H1 (cell line): Measurements from ENCODE around the gene MLYCD. TPM values are rescaled to one million over a fixed set of nuclear protein-coding genes. Genes with fewer than 3 reads are reported as not detected.
A peak's percentile ranks its signal among the peaks of the same experiment; 100 is the strongest.

Experiments used
- CTCF ChIA-PET: fragments of 300-600 bp; sonication (Branson Sonifier 250); formaldehyde crosslinking; loops from one replicate; lab custom pipeline; 2021; ENCODE audit not compliant: partially characterized antibody; lab: Charles Lee
- POLR2A ChIA-PET: fragments of 300-600 bp; sonication (Branson Sonifier 250); formaldehyde crosslinking; loops from one replicate; lab custom pipeline; 2021; ENCODE audit warnings: inconsistent platforms; ENCODE audit not compliant: partially characterized antibody; lab: Charles Lee
- DNase-seq, 2 experiments: peaks; one replicate each; pipeline versions ENCODE4 v3.0.0 to v3.0.0-alpha.2; 2010 to 2022; ENCODE audit warnings: low spot score in 2 of 2, low read depth in 1 of 2, mixed read lengths in 1 of 2
- FAIRE-seq: peaks from 2 replicates; lab custom pipeline; 2011; peaks lifted over from hg19 to GRCh38; lab: Jason Lieb, UNC
- H2AFZ ChIP-seq: 2 replicates; pipeline ENCODE4 v1.8.1; 2012; ENCODE audit warnings: low read length, inconsistent platforms
- H2AK5ac ChIP-seq: 2 replicates; pipeline ENCODE4 v1.6.1; 2013; ENCODE audit warnings: low read depth, low read length
- H2BK120ac ChIP-seq: replicated peaks from 2 replicates; pipeline ENCODE3; 2013; ENCODE audit warnings: low read depth, low read length, inconsistent platforms
- H2BK12ac ChIP-seq: 2 replicates; pipeline ENCODE4 v1.6.1; 2013; ENCODE audit warnings: low read depth, low read length
- H2BK15ac ChIP-seq: 2 replicates; pipeline ENCODE4 v1.6.1; 2013; ENCODE audit warnings: low read length
- H2BK20ac ChIP-seq: 2 replicates; pipeline ENCODE4 v1.6.1; 2013; ENCODE audit warnings: low read length
- H2BK5ac ChIP-seq: 2 replicates; pipeline ENCODE4 v1.6.1; 2013; ENCODE audit warnings: low read depth, low read length
- H3K14ac ChIP-seq: 2 replicates; pipeline ENCODE4 v1.6.1; 2013; ENCODE audit warnings: inconsistent platforms; ENCODE audit not compliant: insufficient read length
- H3K18ac ChIP-seq: 2 replicates; pipeline ENCODE4 v1.6.1; 2013; ENCODE audit warnings: low read length; ENCODE audit errors: extremely low read depth
- H3K23ac ChIP-seq: 2 replicates; pipeline ENCODE4 v1.6.1; 2013; ENCODE audit warnings: inconsistent platforms; ENCODE audit not compliant: insufficient read length
- H3K23me2 ChIP-seq: 2 replicates; pipeline ENCODE4 v1.6.1; 2013; ENCODE audit warnings: low read depth, low read length
- H3K27ac ChIP-seq: 2 replicates; pipeline ENCODE4 v1.6.1; 2011; ENCODE audit warnings: low read depth, low read length, inconsistent platforms
- H3K27me3 ChIP-seq, 4 experiments: replicated peaks in 1 of 4; 1 replicate in 1 of 4; 2 replicates in 3 of 4; pipeline versions ENCODE4 v1.6.1 to v1.8.1; 2011 to 2013; ENCODE audit warnings: low read length in 3 of 4, mild to moderate bottlenecking in 3 of 4, inconsistent platforms in 2 of 4, mixed read lengths in 2 of 4, moderate library complexity in 1 of 4; ENCODE audit not compliant: control insufficient read depth in 3 of 4, insufficient read depth in 3 of 4; ENCODE audit errors: extremely low read depth in 1 of 4
- H3K36me3 ChIP-seq, 4 experiments: 2 replicates each; pipeline versions ENCODE4 v1.6.1 to v1.8.1; 2011 to 2013; ENCODE audit warnings: mild to moderate bottlenecking in 4 of 4, low read length in 3 of 4, moderate library complexity in 2 of 4, control low read depth in 1 of 4, inconsistent platforms in 1 of 4; ENCODE audit not compliant: insufficient read depth in 4 of 4, control insufficient read depth in 2 of 4
- H3K4ac ChIP-seq: replicated peaks from 2 replicates; pipeline ENCODE3; 2013; ENCODE audit warnings: low read length, low read depth, mixed read lengths, inconsistent platforms; ENCODE audit not compliant: insufficient read length
- H3K4me1 ChIP-seq, 4 experiments: replicated peaks in 1 of 4; 1 replicate in 1 of 4; 2 replicates in 3 of 4; pipeline versions ENCODE4 v1.6.1 to v1.8.1; 2011 to 2013; ENCODE audit warnings: low read length in 3 of 4, inconsistent platforms in 2 of 4, mixed read lengths in 1 of 4; ENCODE audit not compliant: insufficient read depth in 4 of 4, control insufficient read depth in 3 of 4
- H3K4me2 ChIP-seq, 2 experiments: 2 replicates each; pipeline versions ENCODE4 v1.6.1 to v1.8.1; 2011 to 2013; ENCODE audit warnings: low read depth in 2 of 2, low read length in 2 of 2, control low read depth in 1 of 2, inconsistent platforms in 1 of 2, mild to moderate bottlenecking in 1 of 2; ENCODE audit not compliant: insufficient read depth in 1 of 2
- H3K4me3 ChIP-seq, 4 experiments: fragments of 200-600, 300-600 bp in 1 of 4; sonication (generic), shearing (Covaris generic), sonication (Bioruptor Twin) in 1 of 4; 2 replicates each; pipeline versions ENCODE4 v1.5.1 to v1.8.1; 2011 to 2016; ENCODE audit warnings: low read length in 4 of 4, low read depth in 3 of 4, control low read depth in 2 of 4, inconsistent platforms in 2 of 4, mild to moderate bottlenecking in 2 of 4, mixed read lengths in 1 of 4, moderate library complexity in 1 of 4; ENCODE audit not compliant: insufficient read depth in 2 of 4; ENCODE audit errors: extremely low read depth in 1 of 4
- H3K56ac ChIP-seq: replicated peaks from 2 replicates; pipeline ENCODE3; 2013; ENCODE audit warnings: low read depth, mild to moderate bottlenecking, mixed read lengths, low read length, inconsistent platforms; ENCODE audit not compliant: insufficient read length
- H3K79me1 ChIP-seq: 2 replicates; pipeline ENCODE4 v1.6.1; 2013; ENCODE audit warnings: low read depth, low read length, control low read depth
- H3K79me2 ChIP-seq, 2 experiments: 2 replicates each; pipeline versions ENCODE4 v1.6.1 to v1.8.1; 2012 to 2013; ENCODE audit warnings: low read length in 2 of 2, mild to moderate bottlenecking in 2 of 2, inconsistent platforms in 1 of 2; ENCODE audit not compliant: insufficient read depth in 2 of 2, control insufficient read depth in 1 of 2
- H3K9ac ChIP-seq, 4 experiments: replicated peaks in 1 of 4; 1 replicate in 1 of 4; 2 replicates in 3 of 4; pipeline versions ENCODE4 v1.6.1 to v1.8.1; 2011 to 2013; ENCODE audit warnings: low read depth in 3 of 4, low read length in 3 of 4, control low read depth in 2 of 4, mild to moderate bottlenecking in 2 of 4, moderate library complexity in 2 of 4, inconsistent platforms in 1 of 4; ENCODE audit errors: extremely low read depth in 1 of 4
- H3K9me3 ChIP-seq, 2 experiments: 2 replicates each; pipeline versions ENCODE4 v1.6.1 to v1.8.1; 2012 to 2013; ENCODE audit warnings: mild to moderate bottlenecking in 2 of 2, moderate library complexity in 2 of 2, control low read depth in 1 of 2, inconsistent platforms in 1 of 2, low read depth in 1 of 2, low read length in 1 of 2, mixed read lengths in 1 of 2; ENCODE audit not compliant: insufficient read depth in 2 of 2
- H4K20me1 ChIP-seq, 2 experiments: replicated peaks in 1 of 2; 2 replicates each; pipeline versions ENCODE3 to v1.8.1; 2011 to 2013; ENCODE audit warnings: inconsistent platforms in 2 of 2, low read length in 2 of 2, mild to moderate bottlenecking in 1 of 2; ENCODE audit not compliant: insufficient read depth in 2 of 2, control insufficient read depth in 1 of 2
- H4K5ac ChIP-seq: 2 replicates; pipeline ENCODE4 v1.6.1; 2013; ENCODE audit warnings: low read length, low read depth, mixed read lengths, inconsistent platforms; ENCODE audit not compliant: insufficient read length
- H4K8ac ChIP-seq: 2 replicates; pipeline ENCODE4 v1.8.0; 2013; ENCODE audit warnings: mild to moderate bottlenecking, moderate library complexity, low read length, inconsistent platforms; ENCODE audit not compliant: insufficient read depth; ENCODE audit errors: extremely low read depth
- H4K91ac ChIP-seq: replicated peaks from 2 replicates; pipeline ENCODE3; 2013; ENCODE audit warnings: low read length, mixed read lengths, inconsistent platforms; ENCODE audit not compliant: insufficient read length
- GABPA ChIP-seq: IDR thresholded peaks from 2 replicates; pipeline ENCODE4 v1.6.1; 2011; ENCODE audit warnings: mild to moderate bottlenecking, low read length, moderate library complexity, borderline replicate concordance; ENCODE audit not compliant: insufficient read depth
- USF2 ChIP-seq: IDR thresholded peaks from 2 replicates; pipeline ENCODE4 v1.6.1; 2011; ENCODE audit warnings: low read length, improper control_type of control experiment
- WGBS, 2 experiments: shearing (Covaris generic) in 1 of 2; methylation state at CpG; one replicate each; pipeline versions ENCODE4 v1.1.6 to v1.1.7; 2013 to 2015; ENCODE audit warnings: low lambda C conversion rate in 2 of 2, mixed read lengths in 2 of 2, inconsistent platforms in 1 of 2, low coverage in 1 of 2, missing lambda C conversion rate in 1 of 2; ENCODE audit not compliant: insufficient replicate concordance in 2 of 2, insufficient coverage in 1 of 2, insufficient read length in 1 of 2; ENCODE audit errors: extremely low coverage in 1 of 2, missing lambda C conversion rate in 1 of 2; 5-methylcytosine and 5-hydroxymethylcytosine counted together
- polyA plus RNA-seq, 7 experiments: library from polyadenylated mRNA; depleted of rRNA in 3 of 7; stranded (reverse) in 5 of 7; unstranded in 2 of 7; fragments of >200 nt in 5 of 7; fragments of 200-250 nt in 2 of 7; gene quantifications; 1 replicate in 5 of 7; 2 replicates in 1 of 7; 4 replicates in 1 of 7; pipeline versions ENCODE4 v1.2.1 to v1.2.3, GENCODE V29; 2011 to 2013; ENCODE audit warnings: missing spikeins in 2 of 7, mixed read lengths in 2 of 7
- total RNA-seq: library from RNA; stranded (reverse); fragmentation: NEBNext Ultra II Directional; extraction: Animal tissue kit (Norgen Biotek cat#: 25700); gene quantifications from 2 replicates; pipeline ENCODE4 v1.2.1, GENCODE V29; 2021

MLYCD gene
- total and polyA plus RNA-seq, 2 of the 8 experiments (the other 6 are each of a cell fraction or from before 2014, with no cell fraction given), result 3.7 to 7.0 TPM

GRCh38 chr16:83863682-83864081 is 35.2 kb upstream of the MLYCD start:
- no peak overlapping the region for H2BK12ac ChIP-seq
- H3K9ac ChIP-seq, result no peak overlapping the region
- no peaks in the 10 kb centered on the region for H3K79me2 ChIP-seq
- no peaks in the 10 kb centered on the region for H4K20me1 ChIP-seq
- no peak overlapping the region for H4K8ac ChIP-seq
- TF ChIP-seq USF2 (0 out of 2 replicates have a peak, but pooled peaks have one; percentile 18), GABPA (no peak)
- 0 out of 2 replicates have a peak overlapping the region, but pooled peaks have one; percentile 33 for H2AK5ac ChIP-seq
- DNase-seq (no peak), FAIRE-seq (no peak)
- H2BK120ac ChIP-seq, result no peak overlapping the region
- H3K79me1 ChIP-seq, result no peaks in the 10 kb centered on the region
- no peak overlapping the region for H3K27ac ChIP-seq
- CTCF ChIA-PET, result interaction anchor here (1.2 to 2.5 kb wide), 5 partner anchors 21 to 407 kb away, joined by 3 to 7 read pairs (median 5); no protein-coding TSS in a partner anchor
- no peak overlapping the region for H4K5ac ChIP-seq
- H2AFZ ChIP-seq, result no peak overlapping the region
- H2BK20ac ChIP-seq, result no peak overlapping the region
- H3K4me1 ChIP-seq, result peaks cover 0 to 8% (median 3%) of the 10 kb centered on the region in 4 experiments; a peak in 4 of 7 replicates
- 0 out of 4 replicates have a peak, but pooled peaks cover 0 to 4% of the 10 kb centered on the region in 2 experiments for H3K9me3 ChIP-seq
- H3K18ac ChIP-seq, result no peak overlapping the region
- H3K4me3 ChIP-seq, result no peak overlapping the region
- no peak overlapping the region for H3K56ac ChIP-seq
- WGBS, 2 experiments, result 100% methylated on average over 1 of the region's 1 CpG; no CpG with 5 or more reads in 1 of the 2 experiments
- no peaks in the 10 kb centered on the region for H3K27me3 ChIP-seq
- no peak overlapping the region for H3K14ac ChIP-seq
- no peak overlapping the region for H3K23ac ChIP-seq
- H3K36me3 ChIP-seq, result no peaks in the 10 kb centered on the region
- H3K4ac ChIP-seq, result no peak overlapping the region
- H2BK15ac ChIP-seq, result no peak overlapping the region
- no peak overlapping the region for H2BK5ac ChIP-seq
- no peak overlapping the region for H4K91ac ChIP-seq
- POLR2A ChIA-PET, result interaction anchor here (1.8 kb wide), 1 partner anchor 22 kb away, joined by 7 read pairs; no protein-coding TSS in a partner anchor
- no peaks in the 10 kb centered on the region for H3K23me2 ChIP-seq
- H3K4me2 ChIP-seq, result no peak overlapping the region
